ENCODE measurements around the gene SCN8A. TPM values are rescaled to one million over a fixed set of nuclear protein-coding genes. Genes with fewer than 3 reads are reported as not detected.

SCN8A gene
- total and polyA plus RNA-seq, 2 donors (not counting 3 experiments of a cell fraction or from before 2014, with no cell fraction given): 9.4 to 20.4 TPM

DNA sequence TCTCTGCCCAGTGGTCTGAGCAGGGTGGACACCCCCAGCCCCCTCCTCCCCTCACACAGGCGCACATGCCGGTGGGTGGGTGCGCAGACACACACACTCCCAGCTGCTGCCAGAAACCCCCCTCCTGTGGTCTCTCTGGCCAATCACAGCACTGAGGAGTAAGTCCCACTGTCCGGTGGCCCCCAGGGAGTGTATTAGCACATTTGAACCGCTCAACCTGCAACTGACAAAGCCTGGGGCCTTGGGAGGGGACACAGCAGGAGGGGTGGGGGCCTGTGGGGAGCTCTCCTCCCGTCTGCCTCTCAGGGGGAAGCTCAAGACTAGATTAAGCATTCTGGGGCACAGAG, 245.8 kb downstream of the SCN8A start:
- FAIRE-seq: no peak
- POLR2A ChIA-PET: no interaction called here

More for the DNA sequence above, 245.8 kb downstream of the SCN8A start:
- Histone ChIP-seq H2AFZ (ENCODE audit: low read depth, low read length) (no peak overlapping the region), H3K9me3 (replicated peaks; ENCODE audit: control insufficient read depth, insufficient read depth, low read length) (no peaks in the 10 kb centered on the region), H3K27me3 (ENCODE audit: control insufficient read depth in 2 of 2, insufficient read depth in 2 of 2, low read length in 2 of 2) (peaks cover 3 to 14% of the 10 kb centered on the region in 2 experiments), H4K20me1 (replicated peaks; ENCODE audit: control insufficient read depth, extremely low read depth, insufficient read depth, low read length) (no peaks in the 10 kb centered on the region), H3K36me3 (ENCODE audit: control insufficient read depth in 2 of 2, extremely low read depth in 1 of 2, insufficient read depth in 2 of 2, low read length in 2 of 2) (no peaks in the 10 kb centered on the region), H3K27ac (ENCODE audit: insufficient read depth, low read depth, low read length) (no peak overlapping the region), H3K4me3 (replicated peaks in 1 of 3; ENCODE audit: insufficient read depth in 1 of 3, low read depth in 1 of 3, low read length in 3 of 3) (no peak overlapping the region), H3K79me2 (ENCODE audit: control insufficient read depth, insufficient read depth, low read length) (no peaks in the 10 kb centered on the region), H3K9ac (replicated peaks; ENCODE audit: extremely low read depth, insufficient read depth, low read length) (no peak overlapping the region), H3K4me1 (ENCODE audit: control insufficient read depth, extremely low read depth, insufficient read depth, low read length) (peaks cover 10% of the 10 kb centered on the region), H3K4me2 (ENCODE audit: insufficient read depth, low read length) (no peak overlapping the region), H3K9me1 (replicated peaks; ENCODE audit: control insufficient read depth, extremely low read depth, insufficient read depth, low read length) (no peaks in the 10 kb centered on the region)
- dilution Hi-C loops (cut with MboI; ENCODE audit: extremely low pct_ligation_motif_present, low sequenced_read_pairs): no loop called here
- no peak for DNase-seq (ENCODE audit: low read depth, low spot score)
- BruUV-seq (replicated peaks): no TSS peak
- intact Hi-C loops (cut with micrococcal nuclease): no loop called here
- CTCF ChIA-PET: interaction anchor here (2.6 to 4.2 kb wide), 2 partner anchors 13 to 38 kb away, joined by 15 to 23 read pairs; no protein-coding TSS in a partner anchor
- TF ChIP-seq POLR2A (IDR thresholded peaks at IDR 0.05; ENCODE audit: low read depth, low read length) (no peak), MAX (IDR thresholded peaks at IDR 0.05; ENCODE audit: insufficient read depth, insufficient read length) (no peak), GATA2 (IDR thresholded peaks at IDR 0.05; ENCODE audit: insufficient read depth, insufficient read length, low read depth, low read length) (no peak), EZH2 (IDR thresholded peaks at IDR 0.05; ENCODE audit: borderline replicate concordance, low read depth, low read length, severe bottlenecking) (no peak), POLR2AphosphoS5 (IDR thresholded peaks at IDR 0.05; ENCODE audit: insufficient read depth, low read depth, low read length) (no peak), FOS (IDR thresholded peaks at IDR 0.05; ENCODE audit: borderline replicate concordance, insufficient read depth, low read length) (no peak), JUN (IDR thresholded peaks at IDR 0.05; ENCODE audit: borderline replicate concordance, insufficient read depth, insufficient read length, low read depth) (no peak), MYC (IDR thresholded peaks at IDR 0.05; ENCODE audit: low read depth, low read length) (no peak)
- TF ChIP-seq, protein P1, sequence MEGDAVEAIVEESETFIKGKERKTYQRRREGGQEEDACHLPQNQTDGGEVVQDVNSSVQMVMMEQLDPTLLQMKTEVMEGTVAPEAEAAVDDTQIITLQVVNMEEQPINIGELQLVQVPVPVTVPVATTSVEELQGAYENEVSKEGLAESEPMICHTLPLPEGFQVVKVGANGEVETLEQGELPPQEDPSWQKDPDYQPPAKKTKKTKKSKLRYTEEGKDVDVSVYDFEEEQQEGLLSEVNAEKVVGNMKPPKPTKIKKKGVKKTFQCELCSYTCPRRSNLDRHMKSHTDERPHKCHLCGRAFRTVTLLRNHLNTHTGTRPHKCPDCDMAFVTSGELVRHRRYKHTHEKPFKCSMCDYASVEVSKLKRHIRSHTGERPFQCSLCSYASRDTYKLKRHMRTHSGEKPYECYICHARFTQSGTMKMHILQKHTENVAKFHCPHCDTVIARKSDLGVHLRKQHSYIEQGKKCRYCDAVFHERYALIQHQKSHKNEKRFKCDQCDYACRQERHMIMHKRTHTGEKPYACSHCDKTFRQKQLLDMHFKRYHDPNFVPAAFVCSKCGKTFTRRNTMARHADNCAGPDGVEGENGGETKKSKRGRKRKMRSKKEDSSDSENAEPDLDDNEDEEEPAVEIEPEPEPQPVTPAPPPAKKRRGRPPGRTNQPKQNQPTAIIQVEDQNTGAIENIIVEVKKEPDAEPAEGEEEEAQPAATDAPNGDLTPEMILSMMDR (IDR thresholded peaks at IDR 0.05; ENCODE audit: extremely low read depth in 1 of 2, insufficient read depth in 1 of 2, low read depth in 1 of 2, low read length in 2 of 2): no peak

Data from endothelial cell of umbilical vein (primary cell).